ENCODE results near the gene SMIM8. TPM values are rescaled to one million over a fixed set of nuclear protein-coding genes. Genes with fewer than 3 reads are reported as not detected.

SMIM8 gene
- total RNA-seq, 1 donor from 2014 or later, result 5.0 TPM

DNA sequence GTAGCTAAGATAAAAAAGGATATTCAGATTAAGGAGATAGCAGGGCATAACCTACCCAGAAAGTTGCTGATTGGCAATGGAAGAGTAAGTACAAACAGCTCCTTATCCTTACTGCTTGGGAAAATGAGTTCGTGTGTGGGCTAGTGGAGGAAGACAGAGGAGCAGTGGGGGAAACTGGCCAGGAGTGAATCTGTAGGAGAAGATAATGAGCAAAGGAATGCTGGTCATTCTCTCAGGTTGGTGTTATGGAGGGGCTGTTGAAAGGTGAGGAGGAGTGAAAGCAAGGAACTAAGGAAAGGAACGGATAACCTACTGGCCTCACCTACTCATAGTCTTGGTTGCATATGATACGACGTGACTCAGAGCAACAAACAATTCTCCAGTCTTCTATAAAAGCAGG is 14.0 kb downstream of the SMIM8 start:
- H3K4me3 ChIP-seq (ENCODE audit: low read depth, low read length), result no peak overlapping the region
- FAIRE-seq, result no peak
- no peaks in the 10 kb centered on the region for H3K27me3 ChIP-seq (ENCODE audit: control insufficient read depth, insufficient read depth, low read length)
- H3K36me3 ChIP-seq (ENCODE audit: control insufficient read depth, insufficient read depth, low read length), result no peaks in the 10 kb centered on the region
- TF ChIP-seq, protein P1, sequence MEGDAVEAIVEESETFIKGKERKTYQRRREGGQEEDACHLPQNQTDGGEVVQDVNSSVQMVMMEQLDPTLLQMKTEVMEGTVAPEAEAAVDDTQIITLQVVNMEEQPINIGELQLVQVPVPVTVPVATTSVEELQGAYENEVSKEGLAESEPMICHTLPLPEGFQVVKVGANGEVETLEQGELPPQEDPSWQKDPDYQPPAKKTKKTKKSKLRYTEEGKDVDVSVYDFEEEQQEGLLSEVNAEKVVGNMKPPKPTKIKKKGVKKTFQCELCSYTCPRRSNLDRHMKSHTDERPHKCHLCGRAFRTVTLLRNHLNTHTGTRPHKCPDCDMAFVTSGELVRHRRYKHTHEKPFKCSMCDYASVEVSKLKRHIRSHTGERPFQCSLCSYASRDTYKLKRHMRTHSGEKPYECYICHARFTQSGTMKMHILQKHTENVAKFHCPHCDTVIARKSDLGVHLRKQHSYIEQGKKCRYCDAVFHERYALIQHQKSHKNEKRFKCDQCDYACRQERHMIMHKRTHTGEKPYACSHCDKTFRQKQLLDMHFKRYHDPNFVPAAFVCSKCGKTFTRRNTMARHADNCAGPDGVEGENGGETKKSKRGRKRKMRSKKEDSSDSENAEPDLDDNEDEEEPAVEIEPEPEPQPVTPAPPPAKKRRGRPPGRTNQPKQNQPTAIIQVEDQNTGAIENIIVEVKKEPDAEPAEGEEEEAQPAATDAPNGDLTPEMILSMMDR (IDR thresholded peaks at IDR 0.05; ENCODE audit: insufficient read depth, low read length, severe bottlenecking), result no peak
- DNase-seq (ENCODE audit: low read depth), result peak; percentile 8

DNA sequence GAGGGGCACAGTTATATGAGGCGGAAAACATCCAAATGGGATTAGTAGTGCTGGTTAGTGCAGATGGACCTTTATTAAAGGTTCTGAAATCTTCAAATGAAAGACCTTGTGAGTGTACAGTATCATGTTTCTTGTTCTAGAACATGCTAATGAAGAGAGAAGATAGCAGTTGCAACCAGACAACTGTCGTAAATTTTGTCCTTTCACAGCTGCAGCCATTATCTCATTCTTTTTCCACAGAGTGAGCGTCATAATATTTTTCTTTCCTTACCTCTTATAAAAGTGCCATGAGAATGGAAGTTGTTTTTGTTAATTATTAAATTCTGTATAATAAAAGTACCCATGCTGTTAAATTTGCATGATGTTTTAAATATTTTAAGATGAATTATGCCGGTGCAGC is 17.8 kb downstream of the SMIM8 start:
- H3K27me3 ChIP-seq (ENCODE audit: control insufficient read depth, insufficient read depth, low read length), result no peaks in the 10 kb centered on the region
- FAIRE-seq, result no peak
- H3K4me3 ChIP-seq (ENCODE audit: low read depth, low read length), result no peak overlapping the region
- TF ChIP-seq, protein P1 (IDR thresholded peaks at IDR 0.05; ENCODE audit: insufficient read depth, low read length, severe bottlenecking), result no peak
- H3K36me3 ChIP-seq (ENCODE audit: control insufficient read depth, insufficient read depth, low read length), result no peaks in the 10 kb centered on the region
- no peak for DNase-seq (ENCODE audit: low read depth)

DNA sequence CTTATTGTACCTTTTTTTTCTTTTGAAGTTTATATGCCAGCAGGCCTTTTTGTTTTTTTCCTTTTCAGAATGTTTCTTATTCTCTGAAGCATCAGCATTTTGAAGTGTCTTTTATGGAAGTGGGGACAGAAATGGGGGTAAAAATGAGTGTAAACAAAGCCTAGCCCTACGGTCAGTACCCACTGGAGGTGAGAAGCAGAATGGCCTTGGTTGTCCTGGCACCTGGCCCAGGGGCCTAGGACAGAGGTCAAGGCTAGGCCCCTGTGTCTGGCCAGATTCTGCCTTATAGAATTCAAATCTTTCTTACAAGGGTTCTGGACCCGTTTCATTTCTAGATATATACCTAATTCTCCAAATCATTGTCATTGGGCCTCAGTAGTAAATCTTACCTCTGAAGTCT is 18.8 kb downstream of the SMIM8 start:
- Histone ChIP-seq H3K27me3 (ENCODE audit: control insufficient read depth, insufficient read depth, low read length) (no peaks in the 10 kb centered on the region), H3K4me3 (ENCODE audit: low read depth, low read length) (no peak overlapping the region), H3K36me3 (ENCODE audit: control insufficient read depth, insufficient read depth, low read length) (no peaks in the 10 kb centered on the region)
- TF ChIP-seq, protein P1 (IDR thresholded peaks at IDR 0.05; ENCODE audit: insufficient read depth, low read length, severe bottlenecking), result no peak
- FAIRE-seq (no peak), DNase-seq (ENCODE audit: low read depth) (no peak)

DNA sequence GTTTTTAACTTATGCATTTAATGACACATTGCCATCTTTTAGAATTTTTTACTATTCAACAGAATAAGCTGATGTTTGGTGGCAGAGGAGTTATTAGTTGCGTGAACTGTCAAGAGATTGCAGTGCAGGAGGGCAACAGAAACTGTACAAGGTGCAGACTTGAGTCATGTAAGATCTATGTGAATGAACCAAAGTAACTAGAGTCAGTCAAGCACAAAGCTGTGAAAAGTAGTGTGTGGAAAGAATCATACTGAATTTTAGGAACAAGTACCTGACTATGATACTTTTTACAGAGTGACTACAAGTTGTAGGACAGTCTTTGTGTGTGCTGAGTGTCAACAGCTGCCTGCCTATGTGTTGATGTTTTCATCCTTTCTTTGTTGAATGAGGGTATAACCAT is 19.5 kb downstream of the SMIM8 start:
- no peak for DNase-seq (ENCODE audit: low read depth)
- Histone ChIP-seq H3K4me3 (ENCODE audit: low read depth, low read length) (no peak overlapping the region), H3K36me3 (ENCODE audit: control insufficient read depth, insufficient read depth, low read length) (no peaks in the 10 kb centered on the region), H3K27me3 (ENCODE audit: control insufficient read depth, insufficient read depth, low read length) (no peaks in the 10 kb centered on the region)
- TF ChIP-seq, protein P1 (IDR thresholded peaks at IDR 0.05; ENCODE audit: insufficient read depth, low read length, severe bottlenecking), result no peak
- FAIRE-seq, result no peak

DNA sequence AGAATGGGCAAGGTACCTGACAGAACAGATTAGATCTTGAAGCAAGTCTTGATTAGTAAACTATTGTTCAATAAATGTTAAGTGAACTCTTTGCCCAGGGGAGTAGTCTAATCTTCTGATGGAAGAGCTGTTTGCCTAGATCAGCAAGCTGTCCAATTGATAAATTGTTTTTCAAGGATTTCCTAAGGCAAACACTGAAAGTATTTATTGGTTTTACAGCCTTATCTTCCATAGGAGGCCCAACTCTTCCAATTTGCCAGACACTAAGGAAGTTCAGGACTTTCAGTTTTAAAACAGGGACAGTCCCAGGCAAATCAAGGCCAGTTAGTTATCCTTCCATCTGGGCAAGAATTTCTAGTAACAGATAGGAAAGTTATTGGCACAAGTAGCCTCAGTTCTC is 20.4 kb downstream of the SMIM8 start:
- no peaks in the 10 kb centered on the region for H3K27me3 ChIP-seq (ENCODE audit: control insufficient read depth, insufficient read depth, low read length)
- FAIRE-seq (no peak), DNase-seq (ENCODE audit: low read depth) (no peak)
- TF ChIP-seq, protein P1 (IDR thresholded peaks at IDR 0.05; ENCODE audit: insufficient read depth, low read length, severe bottlenecking), result no peak
- H3K36me3 ChIP-seq (ENCODE audit: control insufficient read depth, insufficient read depth, low read length), result no peaks in the 10 kb centered on the region
- no peak overlapping the region for H3K4me3 ChIP-seq (ENCODE audit: low read depth, low read length)

DNA sequence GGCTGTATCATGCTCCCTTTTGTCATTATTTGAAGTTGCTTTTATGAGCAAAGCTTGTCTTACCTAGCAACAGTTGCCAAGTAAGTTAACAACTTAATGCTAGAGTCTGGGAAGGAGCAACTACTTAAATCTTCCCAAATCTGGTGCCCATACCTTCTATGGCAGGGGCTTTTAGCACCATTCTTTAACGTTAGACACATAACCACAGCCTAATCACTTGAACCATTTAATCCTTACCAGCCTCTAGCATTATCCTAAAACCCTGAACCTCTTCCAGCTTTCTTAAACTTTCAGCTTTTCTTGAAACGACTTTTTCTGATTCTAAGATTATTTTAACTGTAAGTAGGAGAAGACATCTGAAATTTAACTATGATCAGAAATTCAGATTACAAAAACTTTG is 22.3 kb downstream of the SMIM8 start, which contains the start of gene C6orf163:
C6orf163 (plus strand) TSS at position 83 of the 400 bp plus-strand sequence; CDS start at position 370, 287 bp downstream.
- DNase-seq (ENCODE audit: low read depth) (no peak), FAIRE-seq (no peak)
- no peak within 1 kb of the TSS for H3K4me3 ChIP-seq (ENCODE audit: low read depth, low read length)
- TF ChIP-seq, protein P1 (IDR thresholded peaks at IDR 0.05; ENCODE audit: insufficient read depth, low read length, severe bottlenecking), result no peak
- H3K36me3 ChIP-seq (ENCODE audit: control insufficient read depth, insufficient read depth, low read length), result no peaks in the 10 kb centered on the region
- H3K27me3 ChIP-seq (ENCODE audit: control insufficient read depth, insufficient read depth, low read length), result no peaks in the 10 kb centered on the region
